Islet precursor cell (in vitro differentiated cells): ENCODE results near the gene NT5C3A.
"Not testable (repeated sequence)": the region's sequence is repeated elsewhere in the genome, so short reads cannot be mapped to it uniquely, and the experiment has no call there.

ENCODE experiments used
- DNase-seq: peaks from one replicate; pipeline ENCODE4 v3.0.0-alpha.2; 2018

Gene NT5C3A

GRCh38 chr7:33062023-33062781, at the start of gene NT5C3A:
Gene NT5C3A (minus strand): TSS chr7:33062776. CDS start chr7:33062705, 71 bp downstream.
- DNase-seq: no peak

DNA sequence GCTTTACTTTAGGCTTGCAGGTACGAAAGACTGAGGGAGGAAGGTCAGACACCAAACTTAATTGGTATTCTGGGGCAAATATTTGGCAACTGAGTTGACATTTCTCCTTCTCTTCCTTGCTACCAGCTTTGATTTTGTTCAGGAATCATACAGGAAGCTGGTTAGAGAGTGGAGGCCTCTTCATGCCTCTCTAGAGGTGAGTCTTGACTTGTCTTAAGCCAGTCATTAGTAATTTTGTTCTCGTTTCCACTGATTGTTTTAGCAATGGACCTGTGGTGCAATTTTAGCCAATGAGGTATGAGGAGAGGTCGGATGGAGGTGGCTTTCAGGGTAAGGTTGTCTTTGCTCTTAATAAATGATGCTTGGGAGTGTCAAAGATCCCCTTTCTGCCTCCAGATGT, 49.0 kb upstream of the NT5C3A start:
- DNase-seq: no peak

DNA sequence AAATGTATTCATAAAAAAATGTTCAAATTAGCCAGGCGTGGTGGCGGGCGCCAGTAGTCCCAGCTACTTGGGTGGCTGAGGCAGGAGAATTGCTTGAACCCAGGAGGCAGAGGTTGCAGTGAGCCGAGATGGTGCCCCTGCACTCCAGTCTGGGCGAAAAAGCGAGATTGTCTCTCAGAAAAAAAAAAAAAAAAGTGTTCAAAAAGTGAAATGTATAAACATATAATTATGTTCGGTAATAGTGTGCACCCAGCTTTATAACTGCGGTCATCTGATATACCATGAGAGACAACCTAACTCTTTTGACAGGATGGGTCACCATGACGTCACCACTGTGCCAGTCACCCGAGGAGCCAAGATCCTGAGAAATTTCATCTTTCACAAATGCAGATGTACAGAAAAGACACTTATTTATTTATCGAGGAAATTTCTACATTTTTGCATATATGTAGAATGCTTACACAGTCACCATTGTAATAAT, 47.2 kb upstream of the NT5C3A start:
- DNase-seq: no peak

- DNase-seq: peak; percentile 92
Measured at GRCh38 chr7:33109005-33109757, 46.6 kb upstream of the NT5C3A start, which contains the start of gene RP9. Gene RP9 (minus strand): TSS chr7:33109404. CDS start chr7:33109372, 32 bp downstream.

DNA sequence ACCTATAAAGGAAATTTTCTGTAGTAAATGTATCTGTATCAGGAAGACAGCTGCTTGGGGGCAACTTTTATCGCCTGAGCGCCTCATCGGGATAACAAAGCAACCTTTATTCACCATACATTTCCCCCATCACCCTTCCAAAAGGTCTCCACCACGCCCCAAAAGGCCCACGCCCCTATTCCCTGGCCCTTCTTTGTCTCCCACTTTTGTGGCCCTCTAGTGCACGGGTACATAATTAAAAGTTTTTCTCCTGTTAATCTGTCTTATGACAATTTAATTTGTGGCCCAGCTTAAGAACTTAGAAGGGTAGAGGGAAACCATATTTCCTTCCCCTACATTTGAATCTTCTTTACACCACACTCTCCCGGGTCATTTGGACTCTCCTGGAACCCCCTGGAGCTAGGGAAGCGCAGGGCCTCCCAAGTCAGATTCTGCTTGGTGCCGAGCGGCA, 46.0 kb upstream of the NT5C3A start:
- DNase-seq: no peak

GRCh38 chr7:33107136-33108066, 44.8 kb upstream of the NT5C3A start:
- DNase-seq: peak; percentile 72

DNA sequence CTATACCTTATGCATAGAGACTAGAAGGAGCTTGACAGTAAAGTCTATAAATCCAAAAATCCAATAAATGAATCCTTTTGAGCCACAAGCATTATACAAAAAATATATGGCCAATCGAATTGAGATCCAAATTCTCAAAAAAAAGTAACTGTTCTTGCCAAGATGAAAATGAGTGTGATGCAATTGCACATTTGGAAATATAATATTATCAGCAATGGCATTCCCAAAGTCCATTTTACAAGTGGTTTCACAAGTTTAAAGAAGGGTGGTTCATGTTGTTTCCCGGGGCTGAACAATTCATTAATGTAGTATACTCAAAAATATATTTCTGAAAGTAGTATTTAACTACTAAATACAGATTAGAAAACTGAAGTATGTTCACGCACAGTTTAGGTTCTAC, 39.3 kb upstream of the NT5C3A start:
- no peak for DNase-seq

GRCh38 chr7:33100770-33101169, 38.2 kb upstream of the NT5C3A start:
- DNase-seq: no peak

DNA sequence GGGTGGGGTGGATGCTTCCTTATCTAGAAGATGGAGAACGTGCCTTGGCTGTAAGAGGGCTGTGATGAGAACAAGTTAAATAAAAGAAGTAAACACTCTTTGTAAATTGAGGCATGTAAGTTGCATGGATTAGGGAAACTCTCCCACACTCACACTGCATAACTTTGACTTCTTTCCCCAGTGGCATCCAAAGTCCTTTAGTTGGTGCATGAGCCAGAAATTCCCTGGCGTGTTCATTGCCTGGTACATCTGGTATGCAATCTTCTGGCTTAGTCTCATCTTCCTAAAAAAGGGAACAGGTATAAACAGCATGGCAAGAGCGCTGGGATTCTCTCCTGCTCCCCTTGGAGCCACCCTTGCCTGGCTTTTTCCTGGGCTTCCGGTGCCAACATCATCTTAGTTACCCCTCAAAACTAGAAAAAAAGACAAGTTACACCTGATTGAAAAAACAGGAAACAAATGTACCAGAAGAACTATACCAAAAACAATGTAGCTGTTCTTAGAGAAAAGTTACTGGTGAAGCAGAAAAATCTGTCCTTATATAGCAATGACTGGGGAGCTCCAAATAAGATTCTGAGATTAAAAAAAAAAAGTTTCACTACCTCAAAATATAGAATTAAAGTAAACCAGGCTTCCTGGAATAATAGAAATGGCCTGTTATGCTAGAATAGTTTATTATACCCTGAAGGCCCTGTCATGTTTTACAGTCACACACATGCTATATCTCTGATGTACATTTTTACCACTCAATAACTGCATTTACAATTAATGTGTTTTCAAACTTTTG, 36.8 kb upstream of the NT5C3A start:
- DNase-seq: no peak

- DNase-seq: not testable (repeated sequence)
Measured at GRCh38 chr7:33094745-33095275, 32.2 kb upstream of the NT5C3A start.

DNA sequence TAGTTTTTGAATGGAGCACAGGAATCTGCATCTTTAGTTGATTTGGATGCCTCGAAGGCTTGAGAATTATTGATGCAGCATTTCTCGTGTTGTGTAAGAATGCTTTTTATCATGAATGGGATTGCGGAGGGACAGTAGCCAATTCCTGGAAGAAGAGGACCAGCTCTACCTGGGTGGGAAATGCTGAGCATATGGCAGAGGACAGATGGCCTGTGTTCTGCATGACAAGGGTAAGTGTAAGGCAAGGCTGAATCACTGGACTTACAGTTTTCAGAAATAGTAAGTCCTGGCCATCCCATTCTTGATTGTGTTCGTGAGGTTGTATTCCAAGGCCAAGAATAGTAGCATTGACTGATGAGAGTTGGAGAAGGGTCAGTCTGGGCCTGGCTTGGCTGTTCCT, 30.7 kb upstream of the NT5C3A start:
- DNase-seq: no peak

DNA sequence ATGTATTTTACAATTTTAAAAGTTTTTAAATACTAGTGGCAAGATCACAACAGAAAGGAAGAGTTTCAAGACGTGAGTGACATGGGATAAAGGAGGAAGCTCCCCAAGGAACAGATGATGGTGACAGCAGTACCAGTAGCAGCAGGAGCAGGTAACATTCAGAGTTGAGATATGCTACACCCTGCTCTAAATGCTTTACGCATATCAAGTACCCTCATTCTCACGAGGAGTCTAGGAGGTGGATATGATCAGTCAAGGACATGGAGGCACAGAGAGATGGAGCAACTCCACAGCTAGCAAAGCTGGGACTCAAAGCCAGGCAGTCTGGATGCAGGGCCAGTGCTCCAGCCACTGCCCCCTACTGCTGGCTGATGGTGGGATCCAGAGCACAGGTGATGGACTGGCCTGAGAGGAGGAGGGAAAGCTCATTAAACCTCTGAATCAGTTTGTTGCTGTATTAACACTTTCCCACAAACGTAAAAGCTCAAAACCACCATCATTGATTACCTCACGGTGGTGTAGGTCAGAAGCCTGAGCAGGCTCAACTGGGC, 29.1 kb upstream of the NT5C3A start:
- DNase-seq: no peak

DNA sequence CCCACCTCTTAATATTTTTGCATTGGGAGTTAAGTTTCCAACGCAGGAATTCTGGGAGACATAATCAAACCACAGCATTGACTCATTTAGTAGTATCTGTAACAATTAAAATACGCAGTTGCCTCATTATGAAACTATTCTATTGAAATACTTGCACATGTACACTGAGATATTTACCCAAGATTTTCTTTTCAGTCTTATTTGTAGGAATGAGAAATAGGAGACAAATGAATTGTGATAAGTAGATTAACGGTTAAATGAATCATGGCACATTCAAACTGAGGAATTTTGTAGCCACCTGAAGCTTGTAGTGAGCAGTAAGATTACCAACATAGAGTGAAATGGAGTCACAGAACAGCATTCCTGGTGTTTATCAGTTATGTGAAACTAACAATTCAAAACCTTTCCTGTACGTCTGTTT, 28.5 kb upstream of the NT5C3A start:
- no peak for DNase-seq

DNA sequence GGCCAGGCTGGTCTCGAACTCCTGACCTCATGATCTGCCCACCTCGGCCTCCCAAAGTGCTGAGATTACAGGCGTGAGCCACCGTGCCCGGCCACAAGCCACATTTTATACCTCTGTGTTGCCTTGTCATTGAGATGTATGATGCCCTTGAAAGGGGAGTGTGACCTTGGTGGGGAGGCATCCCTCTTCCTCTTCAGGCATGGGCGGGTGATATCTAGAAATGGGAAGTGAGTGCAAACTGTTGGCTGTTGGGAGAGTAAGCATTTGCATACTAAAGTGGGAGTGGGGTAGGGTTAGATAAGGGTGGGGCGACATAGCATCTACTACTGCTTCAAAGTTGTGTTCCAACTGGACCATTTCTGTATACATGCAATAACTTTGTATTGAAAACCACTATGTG, 26.6 kb upstream of the NT5C3A start:
- no peak for DNase-seq

- no peak for DNase-seq
Measured at GRCh38 chr7:33087858-33088257, 25.3 kb upstream of the NT5C3A start.

GRCh38 chr7:33087356-33087755, 24.8 kb upstream of the NT5C3A start:
- DNase-seq: no peak

- DNase-seq: no peak
Measured at GRCh38 chr7:33079763-33080690, 17.5 kb upstream of the NT5C3A start.

- DNase-seq: no peak
Measured at GRCh38 chr7:33079096-33079495, 16.5 kb upstream of the NT5C3A start.

- no peak for DNase-seq
Measured at GRCh38 chr7:33076737-33077136, 14.2 kb upstream of the NT5C3A start.

DNA sequence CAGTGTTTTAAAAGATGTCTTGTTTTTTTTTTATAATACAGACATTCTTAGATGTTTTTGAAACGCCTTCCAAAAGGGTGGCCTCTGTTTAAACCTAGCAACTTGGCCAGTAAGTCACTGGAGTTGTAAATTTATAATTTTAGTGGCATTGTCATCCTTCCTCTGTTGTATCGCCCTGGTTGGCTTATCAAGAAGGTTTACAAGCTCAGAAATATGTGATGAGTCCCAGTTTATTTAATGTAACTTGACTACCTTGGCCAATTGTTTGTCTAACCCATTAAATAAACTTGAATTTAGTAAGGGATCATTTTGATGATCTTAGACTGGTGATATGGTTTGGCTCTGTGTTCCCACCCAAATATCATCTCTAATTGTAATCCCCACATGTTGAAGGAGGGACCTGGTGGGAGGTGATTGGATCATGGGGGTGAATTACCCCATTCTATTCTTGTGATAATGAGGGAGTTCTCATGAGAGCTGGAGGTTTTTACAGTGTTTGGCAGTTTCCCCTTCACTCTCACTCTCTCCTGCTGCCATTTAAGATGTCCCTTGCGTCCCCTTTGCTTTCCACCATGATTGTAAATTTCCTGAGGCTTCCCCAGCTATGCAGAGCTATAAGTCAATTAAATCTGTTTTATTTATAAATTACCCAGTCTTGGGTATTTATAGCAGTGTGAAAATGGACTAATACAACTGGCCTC, 13.4 kb upstream of the NT5C3A start:
- no peak for DNase-seq
